Stomach (tissue), 9 donors: ENCODE data around the gene PLCB1. TPM values are rescaled to one million over a fixed set of nuclear protein-coding genes. Genes with fewer than 3 reads are reported as not detected.

Source experiments
- DNase-seq, 2 donors: peaks; one replicate each; pipeline versions ENCODE4 v3.0.0 to v3.0.0-alpha.2; 2013 to 2019
- H3K27ac ChIP-seq, 5 donors: fragments of 200-600 bp in 4 of 5; sonication (generic) in 4 of 5; one replicate each; pipeline ENCODE4 v1.5.1; 2013 to 2019; ENCODE audit warnings: mild to moderate bottlenecking in 1 of 5, moderate library complexity in 1 of 5
- H3K27me3 ChIP-seq, 3 donors: fragments of 200-600 bp; sonication (generic); one replicate each; pipeline ENCODE4 v1.5.1; 2017 to 2019; ENCODE audit warnings: mixed run types in 1 of 3
- H3K36me3 ChIP-seq, 4 donors: fragments of 200-600 bp; sonication (generic); 1 replicate in 3 of 4; 2 replicates in 1 of 4; pipeline ENCODE4 v1.5.1; 2016 to 2019
- H3K4me1 ChIP-seq, 4 donors: fragments of 200-600 bp; sonication (generic); one replicate each; pipeline ENCODE4 v1.5.1; 2016 to 2019
- H3K4me3 ChIP-seq, 4 donors: fragments of 200-600 bp; sonication (generic) in 3 of 4; one replicate each; pipeline ENCODE4 v1.5.1; 2016 to 2019; ENCODE audit warnings: mild to moderate bottlenecking in 1 of 4
- H3K9me3 ChIP-seq, 4 donors: fragments of 200-600 bp; sonication (generic); one replicate each; pipeline ENCODE4 v1.5.1; 2016 to 2019
- CTCF ChIP-seq, 7 experiments: fragments of 450-650 bp in 4 of 7; fragments of 200-600 bp in 3 of 7; sonication (generic) in 3 of 7; IDR thresholded peaks; one replicate each; pipeline ENCODE4 v1.5.1; 2016 to 2019; ENCODE audit warnings: antibody characterized with exemption in 7 of 7, control low read depth in 2 of 7, mild to moderate bottlenecking in 1 of 7
- EP300 ChIP-seq: sonication (generic); formaldehyde crosslinking; IDR thresholded peaks from one replicate; pipeline ENCODE4 v1.6.1; 2017; ENCODE audit warnings: antibody characterized with exemption
- POLR2A ChIP-seq, 4 donors: fragments of 450-650 bp; IDR thresholded peaks; one replicate each; pipeline ENCODE4 v1.6.1; 2016; ENCODE audit warnings: antibody characterized with exemption in 4 of 4, control low read depth in 2 of 4, mild to moderate bottlenecking in 1 of 4, moderate library complexity in 1 of 4
- POLR2AphosphoS5 ChIP-seq, 3 donors: sonication (generic); formaldehyde crosslinking; IDR thresholded peaks; one replicate each; pipeline ENCODE4 v1.6.1; 2016; ENCODE audit warnings: antibody characterized with exemption in 3 of 3
- WGBS, 5 donors: extraction: QIAGEN DNeasy Blood & Tissue Kit in 3 of 5; methylation state at CpG; one replicate each; pipeline versions ENCODE4 v1.1.5 to v1.1.7; 2013 to 2018; 5-methylcytosine and 5-hydroxymethylcytosine counted together
- intact Hi-C: fragments of 100-400 bp; cut with DNase I; formaldehyde crosslinking; loops from one replicate; pipeline ENCODE4 v1.15.1; 2023; ENCODE audit warnings: low total_unique reads
- polyA plus RNA-seq, 3 donors: library from polyadenylated mRNA; stranded (reverse); fragments of 200-250 nt; gene quantifications; one replicate each; pipeline ENCODE4 v1.2.3, GENCODE V29; 2013
- total RNA-seq, 5 donors: library from RNA; depleted of rRNA; stranded (reverse); fragments of >200 nt; gene quantifications; one replicate each; pipeline versions ENCODE4 v1.1.0 to v1.2.3, GENCODE V29; 2014 to 2016
- donor health status: healthy with polysubstance abuse.
- donor health status: Bipolar disorder and iron deficiency.
- donor health status: healthy.

The PLCB1 gene
- total and polyA plus RNA-seq, 8 donors, result 4.1 to 66.5 (median 11.7) TPM

GRCh38 chr20:8901237-8902025, 769.4 kb downstream of the PLCB1 start:
- intact Hi-C loops, result no loop called here
- no peaks in the 10 kb centered on the region for H3K27me3 ChIP-seq
- DNase-seq, result peak in 1 of 2 donors; percentile 35
- no peak for TF ChIP-seq CTCF (IDR thresholded peaks at IDR 0.05)
- peak in 1 of 3 donors; percentile 40 for TF ChIP-seq POLR2AphosphoS5 (IDR thresholded peaks at IDR 0.05)
- peaks cover 0 to 5% (median 1%) of the 10 kb centered on the region in 4 donors for H3K4me1 ChIP-seq
- no peak overlapping the region for H3K4me3 ChIP-seq
- H3K36me3 ChIP-seq, result no peaks in the 10 kb centered on the region
- H3K27ac ChIP-seq, result peak overlapping the region in 4 of 5 donors; percentile 2 to 61 (median 17)
- 70 to 81% (median 74%) methylated on average over 8 of the region's 8 CpGs for WGBS, 5 donors
- H3K9me3 ChIP-seq, result no peaks in the 10 kb centered on the region

GRCh38 chr20:8903655-8904605, 771.9 kb downstream of the PLCB1 start:
- no peak for TF ChIP-seq CTCF (IDR thresholded peaks at IDR 0.05)
- TF ChIP-seq EP300, result no peak
- no peak for TF ChIP-seq POLR2AphosphoS5 (IDR thresholded peaks at IDR 0.05)
- TF ChIP-seq POLR2A (IDR thresholded peaks at IDR 0.05), result no peak
- no peaks in the 10 kb centered on the region for H3K36me3 ChIP-seq
- peaks cover 0 to 5% (median 1%) of the 10 kb centered on the region in 4 donors for H3K4me1 ChIP-seq
- DNase-seq, result no peak
- H3K9me3 ChIP-seq, result no peaks in the 10 kb centered on the region
- 59 to 71% (median 67%) methylated on average over 2 of the region's 2 CpGs for WGBS, 5 donors
- no peaks in the 10 kb centered on the region for H3K27me3 ChIP-seq
- no peak overlapping the region for H3K27ac ChIP-seq
- H3K4me3 ChIP-seq, result no peak overlapping the region
- intact Hi-C loops, result no loop called here

- H3K4me1 ChIP-seq, result no peaks in the 10 kb centered on the region
- H3K9me3 ChIP-seq, result peaks cover 0 to 5% (median 0%) of the 10 kb centered on the region in 4 donors
- H3K27me3 ChIP-seq, result no peaks in the 10 kb centered on the region
- TF ChIP-seq EP300, result no peak
- no peak for TF ChIP-seq POLR2A (IDR thresholded peaks at IDR 0.05)
- no peak for TF ChIP-seq CTCF (IDR thresholded peaks at IDR 0.05)
- no peak for TF ChIP-seq POLR2AphosphoS5 (IDR thresholded peaks at IDR 0.05)
- no peaks in the 10 kb centered on the region for H3K36me3 ChIP-seq
- intact Hi-C loops, result no loop called here
- H3K27ac ChIP-seq, result no peak overlapping the region
- DNase-seq, result no peak
- no peak overlapping the region for H3K4me3 ChIP-seq
Measured at GRCh38 chr20:8909596-8909995, 777.5 kb downstream of the PLCB1 start.

- Histone ChIP-seq H3K27me3 (no peaks in the 10 kb centered on the region), H3K36me3 (no peaks in the 10 kb centered on the region), H3K4me1 (no peaks in the 10 kb centered on the region), H3K4me3 (no peak overlapping the region), H3K27ac (no peak overlapping the region), H3K9me3 (peaks cover 0 to 11% (median 2%) of the 10 kb centered on the region in 4 donors)
- 79 to 89% (median 83%) methylated on average over 3 of the region's 3 CpGs for WGBS, 5 donors
- DNase-seq, result no peak
- TF ChIP-seq CTCF (IDR thresholded peaks at IDR 0.05) (no peak), POLR2A (IDR thresholded peaks at IDR 0.05) (no peak), POLR2AphosphoS5 (IDR thresholded peaks at IDR 0.05) (no peak), EP300 (no peak)
- intact Hi-C loops, result no loop called here
Measured at GRCh38 chr20:8912096-8912495, 780.0 kb downstream of the PLCB1 start.
